Neuronal stem cell (in vitro differentiated cells): ENCODE measurements around the gene HRH1.

Experiments
- DNase-seq: peaks from one replicate; pipeline ENCODE4 v3.0.0-alpha.2; 2013; ENCODE audit warnings: low spot score
- H2AFZ ChIP-seq: one replicate; pipeline ENCODE4 v1.6.1; 2013; ENCODE audit warnings: mild to moderate bottlenecking, low read length, inconsistent platforms
- H2AK5ac ChIP-seq: 2 replicates; pipeline ENCODE4 v1.6.1; 2013; ENCODE audit warnings: low read depth, mild to moderate bottlenecking, inconsistent platforms, low read length, moderate library complexity, mixed read lengths
- H2BK120ac ChIP-seq: 2 replicates; pipeline ENCODE4 v1.6.1; 2013; ENCODE audit warnings: low read depth, mild to moderate bottlenecking, inconsistent platforms, low read length, moderate library complexity, mixed read lengths
- H2BK12ac ChIP-seq: one replicate; pipeline ENCODE4 v1.6.1; 2013; ENCODE audit warnings: low read length, inconsistent platforms
- H2BK15ac ChIP-seq: 2 replicates; pipeline ENCODE4 v1.6.1; 2013; ENCODE audit warnings: mild to moderate bottlenecking, low read length, inconsistent platforms, mixed read lengths
- H2BK5ac ChIP-seq: one replicate; pipeline ENCODE4 v1.6.1; 2013; ENCODE audit warnings: inconsistent platforms, mild to moderate bottlenecking, low read length, moderate library complexity
- H3K14ac ChIP-seq: one replicate; pipeline ENCODE4 v1.6.1; 2013; ENCODE audit warnings: low read length, inconsistent platforms
- H3K18ac ChIP-seq: 2 replicates; pipeline ENCODE4 v1.6.1; 2013; ENCODE audit warnings: low read length, inconsistent platforms
- H3K23ac ChIP-seq: 2 replicates; pipeline ENCODE4 v1.6.1; 2013; ENCODE audit warnings: low read depth, mild to moderate bottlenecking, mixed read lengths, low read length, inconsistent platforms; ENCODE audit not compliant: poor library complexity
- H3K27ac ChIP-seq: replicated peaks from 3 replicates; pipeline ENCODE4 v1.5.1; 2013; ENCODE audit warnings: low read length, inconsistent platforms
- H3K27me3 ChIP-seq, 3 experiments: 2 replicates each; pipeline ENCODE4 v1.6.1; 2013; ENCODE audit warnings: low read length in 3 of 3, mild to moderate bottlenecking in 2 of 3, inconsistent platforms in 1 of 3, low read depth in 1 of 3, mixed read lengths in 1 of 3, moderate library complexity in 1 of 3; ENCODE audit not compliant: control insufficient read depth in 3 of 3, insufficient read depth in 3 of 3
- H3K36me3 ChIP-seq, 2 donors: replicated peaks in 1 of 2; 2 replicates each; pipeline ENCODE4 v1.6.1; 2013; ENCODE audit warnings: low read length in 2 of 2; ENCODE audit not compliant: control insufficient read depth in 2 of 2, insufficient read depth in 2 of 2
- H3K4ac ChIP-seq: 2 replicates; pipeline ENCODE4 v1.6.1; 2013; ENCODE audit warnings: inconsistent platforms, mild to moderate bottlenecking, low read length, moderate library complexity
- H3K4me1 ChIP-seq, 2 donors: 1 replicate in 1 of 2; 2 replicates in 1 of 2; pipeline ENCODE4 v1.6.1; 2013; ENCODE audit warnings: low read length in 2 of 2, low read depth in 1 of 2; ENCODE audit not compliant: control insufficient read depth in 2 of 2, insufficient read depth in 1 of 2
- H3K4me2 ChIP-seq: one replicate; pipeline ENCODE4 v1.6.1; 2013; ENCODE audit warnings: mild to moderate bottlenecking, low read length, inconsistent platforms; ENCODE audit not compliant: insufficient read depth, poor library complexity, severe bottlenecking
- H3K4me3 ChIP-seq, 2 donors: 2 replicates each; pipeline ENCODE4 v1.5.1; 2013; ENCODE audit warnings: low read length in 2 of 2, mild to moderate bottlenecking in 2 of 2, inconsistent platforms in 1 of 2, moderate library complexity in 1 of 2
- H3K79me1 ChIP-seq: one replicate; pipeline ENCODE4 v1.6.1; 2013; ENCODE audit warnings: low read depth, mild to moderate bottlenecking, inconsistent platforms, low read length, moderate library complexity
- H3K9ac ChIP-seq: one replicate; pipeline ENCODE4 v1.6.1; 2013; ENCODE audit warnings: mild to moderate bottlenecking, low read depth, low read length, inconsistent platforms; ENCODE audit not compliant: poor library complexity
- H3K9me3 ChIP-seq, 2 donors: replicated peaks in 1 of 2; 2 replicates each; pipeline versions ENCODE3 to v1.6.1; 2013; ENCODE audit warnings: low read length in 2 of 2, mild to moderate bottlenecking in 2 of 2, inconsistent platforms in 1 of 2, low read depth in 1 of 2, mixed read lengths in 1 of 2, moderate library complexity in 1 of 2; ENCODE audit not compliant: control insufficient read depth in 2 of 2, insufficient read depth in 1 of 2
- H4K8ac ChIP-seq: one replicate; pipeline ENCODE4 v1.6.1; 2013; ENCODE audit warnings: low read depth, mild to moderate bottlenecking, inconsistent platforms, low read length, moderate library complexity
- H4K91ac ChIP-seq: one replicate; pipeline ENCODE4 v1.6.1; 2013; ENCODE audit warnings: low read length, low read depth, mild to moderate bottlenecking, inconsistent platforms; ENCODE audit not compliant: poor library complexity
- WGBS, 2 donors: extraction: QIAGEN DNeasy Blood & Tissue Kit; methylation state at CpG; one replicate each; pipeline ENCODE4 v1.1.7; 2013; ENCODE audit warnings: missing lambda C conversion rate in 2 of 2, mixed read lengths in 1 of 2; ENCODE audit not compliant: insufficient read length in 2 of 2, insufficient replicate concordance in 1 of 2; ENCODE audit errors: extremely low coverage in 2 of 2; 5-methylcytosine and 5-hydroxymethylcytosine counted together

The HRH1 gene

DNA sequence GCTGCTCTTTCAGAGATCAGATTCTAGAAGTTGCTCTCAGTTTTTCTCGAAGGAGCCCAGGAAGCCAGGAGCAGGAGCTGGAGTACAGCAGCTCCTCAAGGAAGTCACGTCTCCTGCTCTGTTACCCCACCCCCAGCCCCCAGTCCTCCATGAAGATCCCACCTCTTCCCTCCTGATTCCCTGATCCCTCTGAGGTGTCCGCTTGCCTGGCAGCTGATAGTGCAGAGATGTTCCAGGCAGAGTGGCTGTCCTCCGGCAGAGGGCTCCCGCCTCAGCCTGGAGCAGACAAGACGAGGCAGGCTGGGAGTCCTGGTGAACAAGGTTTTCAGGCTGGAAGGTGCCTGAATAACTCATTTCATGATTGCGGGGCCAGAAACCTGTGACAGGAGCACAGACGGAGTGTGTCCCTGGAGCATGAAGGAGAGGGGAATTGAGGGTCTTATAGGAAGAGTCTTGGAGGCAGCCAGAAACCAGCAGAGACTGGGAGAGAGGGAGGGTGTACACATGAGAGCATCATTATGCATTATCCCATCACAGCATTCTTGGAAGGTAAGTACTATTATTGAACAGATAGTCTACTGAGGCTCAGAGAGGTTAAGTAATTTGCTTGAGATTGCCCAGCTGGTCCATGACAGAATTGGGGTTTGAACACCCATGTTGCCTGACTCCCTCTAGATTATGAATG, 1.2 kb downstream of the HRH1 start:
- Histone ChIP-seq H3K9me3 (no peaks in the 10 kb centered on the region), H3K4me3 (peak overlapping the region in 1 of 2 donors; percentile 57), H3K23ac (peak overlapping the region; percentile 76), H2AFZ (no peak overlapping the region), H2BK5ac (no peak overlapping the region), H2AK5ac (no peak overlapping the region), H2BK12ac (no peak overlapping the region), H3K4me2 (peak overlapping the region; percentile 87), H3K27me3 (peaks cover 3 to 74% (median 28%) of the 10 kb centered on the region in 3 experiments), H3K36me3 (no peaks in the 10 kb centered on the region), H4K91ac (no peak overlapping the region), H3K9ac (peak overlapping the region; percentile 0), H2BK120ac (no peak overlapping the region), H3K4me1 (peaks cover 6 to 7% of the 10 kb centered on the region in 2 donors), H3K14ac (no peak overlapping the region), H3K79me1 (no peaks in the 10 kb centered on the region), H3K18ac (no peak overlapping the region), H4K8ac (no peak overlapping the region), H2BK15ac (no peak overlapping the region), H3K4ac (no peak overlapping the region), H3K27ac (no peak overlapping the region)
- DNase-seq: peak; percentile 52
- no CpG with 5 or more reads among the region's 8 CpGs for WGBS, 2 donors

DNA sequence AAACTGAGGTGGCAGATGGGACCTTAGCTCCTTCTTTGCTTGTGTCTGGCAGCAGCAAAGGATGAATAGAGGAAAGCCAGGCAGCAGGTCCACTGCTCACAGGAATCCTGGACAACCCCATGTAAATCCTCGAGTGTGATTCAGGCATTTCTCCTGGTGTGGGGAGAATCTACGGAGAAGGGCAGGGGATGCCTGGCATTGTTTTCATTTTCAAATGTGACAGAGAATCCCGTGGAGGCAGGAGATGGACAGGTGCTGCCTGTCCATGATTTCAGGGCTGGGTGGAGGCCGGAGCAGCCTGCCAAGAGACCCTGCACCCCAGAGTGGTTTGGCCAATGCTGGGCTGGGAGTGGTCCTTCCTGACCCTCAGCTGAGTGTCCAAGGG, 1.7 kb downstream of the HRH1 start:
- Histone ChIP-seq H3K27ac (no peak overlapping the region), H3K18ac (no peak overlapping the region), H2AFZ (no peak overlapping the region), H2BK12ac (no peak overlapping the region), H4K8ac (no peak overlapping the region), H2BK5ac (no peak overlapping the region), H3K4ac (no peak overlapping the region), H2BK15ac (no peak overlapping the region), H3K27me3 (peaks cover 3 to 77% (median 25%) of the 10 kb centered on the region in 3 experiments), H3K4me1 (peaks cover 6 to 7% of the 10 kb centered on the region in 2 donors), H2BK120ac (no peak overlapping the region), H3K4me3 (no peak overlapping the region), H2AK5ac (no peak overlapping the region), H3K36me3 (no peaks in the 10 kb centered on the region), H3K23ac (no peak overlapping the region), H3K9ac (peak overlapping the region; percentile 0), H4K91ac (no peak overlapping the region), H3K4me2 (no peak overlapping the region), H3K14ac (no peak overlapping the region), H3K9me3 (no peaks in the 10 kb centered on the region), H3K79me1 (no peaks in the 10 kb centered on the region)
- DNase-seq: no peak
- no CpG with 5 or more reads among the region's 4 CpGs for WGBS, 2 donors

DNA sequence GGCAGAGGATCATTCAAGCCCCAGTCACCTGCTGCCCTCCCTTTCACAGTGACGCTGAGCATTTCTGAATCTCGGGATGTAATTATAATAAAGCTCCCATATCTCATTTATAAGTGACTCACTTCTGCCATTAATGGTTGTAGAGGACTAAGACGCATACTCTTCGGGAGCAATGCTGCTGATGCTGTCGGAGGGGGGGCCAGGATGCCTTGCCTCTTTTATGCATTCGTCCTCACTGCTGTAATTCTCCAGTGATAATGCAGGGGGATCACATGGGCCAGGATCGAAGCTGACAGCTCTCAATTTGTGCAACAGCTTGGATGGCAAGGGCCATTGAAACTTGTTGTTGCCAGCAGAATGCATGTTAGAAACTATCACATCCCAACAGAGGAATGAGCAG, 3.1 kb downstream of the HRH1 start:
- H4K91ac ChIP-seq: no peak overlapping the region

DNA sequence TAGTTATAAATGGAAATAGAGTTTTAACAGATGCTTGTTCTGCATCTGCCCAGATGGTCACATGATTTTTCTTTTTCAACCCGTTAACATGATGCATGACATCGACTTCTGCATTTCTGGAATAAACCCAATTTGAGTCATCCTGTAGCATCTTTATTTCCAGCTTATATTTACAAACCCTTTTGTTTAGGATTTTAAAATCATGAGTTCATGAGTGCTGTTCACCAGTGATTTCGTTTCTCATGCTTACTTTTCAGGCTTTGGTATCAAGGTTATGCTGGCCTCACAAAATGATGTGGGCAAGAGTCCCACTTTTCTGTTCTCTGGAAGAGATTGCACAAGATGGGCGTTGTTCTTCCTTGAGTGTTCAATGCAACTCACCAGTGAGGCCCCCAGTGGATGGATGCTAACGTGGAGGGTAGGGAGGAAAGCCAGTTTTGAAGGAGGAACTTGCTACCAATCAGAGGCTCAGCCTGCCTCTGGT, 5.2 kb downstream of the HRH1 start:
- Histone ChIP-seq H3K14ac (no peak overlapping the region), H3K4me3 (no peak overlapping the region), H3K23ac (no peak overlapping the region), H2BK15ac (no peak overlapping the region), H2BK120ac (no peak overlapping the region), H4K91ac (no peak overlapping the region), H3K9ac (no peak overlapping the region), H3K4ac (no peak overlapping the region), H4K8ac (no peak overlapping the region), H2AFZ (no peak overlapping the region), H3K9me3 (no peaks in the 10 kb centered on the region), H3K79me1 (no peaks in the 10 kb centered on the region), H3K27ac (no peak overlapping the region), H3K4me1 (peaks cover 6 to 7% of the 10 kb centered on the region in 2 donors), H2BK12ac (no peak overlapping the region), H3K18ac (no peak overlapping the region), H2AK5ac (no peak overlapping the region), H3K27me3 (peaks cover 3 to 55% (median 14%) of the 10 kb centered on the region in 3 experiments), H3K4me2 (no peak overlapping the region), H3K36me3 (no peaks in the 10 kb centered on the region), H2BK5ac (no peak overlapping the region)
- WGBS, 2 donors: no CpG with 5 or more reads among the region's 5 CpGs
- DNase-seq: no peak

More for the DNA sequence above, 3.1 kb downstream of the HRH1 start:
- peaks cover 3 to 72% (median 25%) of the 10 kb centered on the region in 3 experiments for H3K27me3 ChIP-seq
- H2BK120ac ChIP-seq: no peak overlapping the region
- no CpG with 5 or more reads among the region's 7 CpGs for WGBS, 2 donors
- H3K14ac ChIP-seq: no peak overlapping the region
- no peak overlapping the region for H2AFZ ChIP-seq
- no peaks in the 10 kb centered on the region for H3K36me3 ChIP-seq
- no peak overlapping the region for H3K18ac ChIP-seq
- H2BK12ac ChIP-seq: no peak overlapping the region
- DNase-seq: no peak
- H3K4me3 ChIP-seq: no peak overlapping the region
- H3K9me3 ChIP-seq: no peaks in the 10 kb centered on the region
- H3K23ac ChIP-seq: no peak overlapping the region
- no peak overlapping the region for H3K4ac ChIP-seq
- H3K4me1 ChIP-seq: peaks cover 6 to 7% of the 10 kb centered on the region in 2 donors
- H2AK5ac ChIP-seq: no peak overlapping the region
- H2BK5ac ChIP-seq: no peak overlapping the region
- no peak overlapping the region for H3K4me2 ChIP-seq
- H4K8ac ChIP-seq: no peak overlapping the region
- no peak overlapping the region for H2BK15ac ChIP-seq
- no peaks in the 10 kb centered on the region for H3K79me1 ChIP-seq
- H3K9ac ChIP-seq: no peak overlapping the region
- H3K27ac ChIP-seq: no peak overlapping the region
